H1 (cell line): ENCODE measurements around the gene TPSB2. TPM values are rescaled to one million over a fixed set of nuclear protein-coding genes. Genes with fewer than 3 reads are reported as not detected.

Experiments used
- CTCF ChIA-PET: fragments of 300-600 bp; sonication (Branson Sonifier 250); formaldehyde crosslinking; loops from one replicate; lab custom pipeline; 2021; ENCODE audit not compliant: partially characterized antibody; lab: Charles Lee
- POLR2A ChIA-PET: fragments of 300-600 bp; sonication (Branson Sonifier 250); formaldehyde crosslinking; loops from one replicate; lab custom pipeline; 2021; ENCODE audit warnings: inconsistent platforms; ENCODE audit not compliant: partially characterized antibody; lab: Charles Lee
- DNase-seq, 2 experiments: peaks; one replicate each; pipeline versions ENCODE4 v3.0.0 to v3.0.0-alpha.2; 2010 to 2022; ENCODE audit warnings: low spot score in 2 of 2, low read depth in 1 of 2, mixed read lengths in 1 of 2
- FAIRE-seq: peaks from 2 replicates; lab custom pipeline; 2011; peaks lifted over from hg19 to GRCh38; lab: Jason Lieb, UNC
- H2AFZ ChIP-seq: 2 replicates; pipeline ENCODE4 v1.8.1; 2012; ENCODE audit warnings: low read length, inconsistent platforms
- H2AK5ac ChIP-seq: 2 replicates; pipeline ENCODE4 v1.6.1; 2013; ENCODE audit warnings: low read depth, low read length
- H2BK120ac ChIP-seq: replicated peaks from 2 replicates; pipeline ENCODE3; 2013; ENCODE audit warnings: low read depth, low read length, inconsistent platforms
- H2BK12ac ChIP-seq: 2 replicates; pipeline ENCODE4 v1.6.1; 2013; ENCODE audit warnings: low read depth, low read length
- H2BK15ac ChIP-seq: 2 replicates; pipeline ENCODE4 v1.6.1; 2013; ENCODE audit warnings: low read length
- H2BK20ac ChIP-seq: 2 replicates; pipeline ENCODE4 v1.6.1; 2013; ENCODE audit warnings: low read length
- H2BK5ac ChIP-seq: 2 replicates; pipeline ENCODE4 v1.6.1; 2013; ENCODE audit warnings: low read depth, low read length
- H3K14ac ChIP-seq: 2 replicates; pipeline ENCODE4 v1.6.1; 2013; ENCODE audit warnings: inconsistent platforms; ENCODE audit not compliant: insufficient read length
- H3K18ac ChIP-seq: 2 replicates; pipeline ENCODE4 v1.6.1; 2013; ENCODE audit warnings: low read length; ENCODE audit errors: extremely low read depth
- H3K23ac ChIP-seq: 2 replicates; pipeline ENCODE4 v1.6.1; 2013; ENCODE audit warnings: inconsistent platforms; ENCODE audit not compliant: insufficient read length
- H3K23me2 ChIP-seq: 2 replicates; pipeline ENCODE4 v1.6.1; 2013; ENCODE audit warnings: low read depth, low read length
- H3K27ac ChIP-seq: 2 replicates; pipeline ENCODE4 v1.6.1; 2011; ENCODE audit warnings: low read depth, low read length, inconsistent platforms
- H3K27me3 ChIP-seq, 4 experiments: replicated peaks in 1 of 4; 1 replicate in 1 of 4; 2 replicates in 3 of 4; pipeline versions ENCODE4 v1.6.1 to v1.8.1; 2011 to 2013; ENCODE audit warnings: low read length in 3 of 4, mild to moderate bottlenecking in 3 of 4, inconsistent platforms in 2 of 4, mixed read lengths in 2 of 4, moderate library complexity in 1 of 4; ENCODE audit not compliant: control insufficient read depth in 3 of 4, insufficient read depth in 3 of 4; ENCODE audit errors: extremely low read depth in 1 of 4
- H3K36me3 ChIP-seq, 4 experiments: 2 replicates each; pipeline versions ENCODE4 v1.6.1 to v1.8.1; 2011 to 2013; ENCODE audit warnings: mild to moderate bottlenecking in 4 of 4, low read length in 3 of 4, moderate library complexity in 2 of 4, control low read depth in 1 of 4, inconsistent platforms in 1 of 4; ENCODE audit not compliant: insufficient read depth in 4 of 4, control insufficient read depth in 2 of 4
- H3K4ac ChIP-seq: replicated peaks from 2 replicates; pipeline ENCODE3; 2013; ENCODE audit warnings: low read length, low read depth, mixed read lengths, inconsistent platforms; ENCODE audit not compliant: insufficient read length
- H3K4me1 ChIP-seq, 4 experiments: replicated peaks in 1 of 4; 1 replicate in 1 of 4; 2 replicates in 3 of 4; pipeline versions ENCODE4 v1.6.1 to v1.8.1; 2011 to 2013; ENCODE audit warnings: low read length in 3 of 4, inconsistent platforms in 2 of 4, mixed read lengths in 1 of 4; ENCODE audit not compliant: insufficient read depth in 4 of 4, control insufficient read depth in 3 of 4
- H3K4me2 ChIP-seq, 2 experiments: 2 replicates each; pipeline versions ENCODE4 v1.6.1 to v1.8.1; 2011 to 2013; ENCODE audit warnings: low read depth in 2 of 2, low read length in 2 of 2, control low read depth in 1 of 2, inconsistent platforms in 1 of 2, mild to moderate bottlenecking in 1 of 2; ENCODE audit not compliant: insufficient read depth in 1 of 2
- H3K4me3 ChIP-seq, 4 experiments: fragments of 200-600, 300-600 bp in 1 of 4; sonication (generic), shearing (Covaris generic), sonication (Bioruptor Twin) in 1 of 4; 2 replicates each; pipeline versions ENCODE4 v1.5.1 to v1.8.1; 2011 to 2016; ENCODE audit warnings: low read length in 4 of 4, low read depth in 3 of 4, control low read depth in 2 of 4, inconsistent platforms in 2 of 4, mild to moderate bottlenecking in 2 of 4, mixed read lengths in 1 of 4, moderate library complexity in 1 of 4; ENCODE audit not compliant: insufficient read depth in 2 of 4; ENCODE audit errors: extremely low read depth in 1 of 4
- H3K56ac ChIP-seq: replicated peaks from 2 replicates; pipeline ENCODE3; 2013; ENCODE audit warnings: low read depth, mild to moderate bottlenecking, mixed read lengths, low read length, inconsistent platforms; ENCODE audit not compliant: insufficient read length
- H3K79me1 ChIP-seq: 2 replicates; pipeline ENCODE4 v1.6.1; 2013; ENCODE audit warnings: low read depth, low read length, control low read depth
- H3K79me2 ChIP-seq, 2 experiments: 2 replicates each; pipeline versions ENCODE4 v1.6.1 to v1.8.1; 2012 to 2013; ENCODE audit warnings: low read length in 2 of 2, mild to moderate bottlenecking in 2 of 2, inconsistent platforms in 1 of 2; ENCODE audit not compliant: insufficient read depth in 2 of 2, control insufficient read depth in 1 of 2
- H3K9ac ChIP-seq, 4 experiments: replicated peaks in 1 of 4; 1 replicate in 1 of 4; 2 replicates in 3 of 4; pipeline versions ENCODE4 v1.6.1 to v1.8.1; 2011 to 2013; ENCODE audit warnings: low read depth in 3 of 4, low read length in 3 of 4, control low read depth in 2 of 4, mild to moderate bottlenecking in 2 of 4, moderate library complexity in 2 of 4, inconsistent platforms in 1 of 4; ENCODE audit errors: extremely low read depth in 1 of 4
- H3K9me3 ChIP-seq, 2 experiments: 2 replicates each; pipeline versions ENCODE4 v1.6.1 to v1.8.1; 2012 to 2013; ENCODE audit warnings: mild to moderate bottlenecking in 2 of 2, moderate library complexity in 2 of 2, control low read depth in 1 of 2, inconsistent platforms in 1 of 2, low read depth in 1 of 2, low read length in 1 of 2, mixed read lengths in 1 of 2; ENCODE audit not compliant: insufficient read depth in 2 of 2
- H4K20me1 ChIP-seq, 2 experiments: replicated peaks in 1 of 2; 2 replicates each; pipeline versions ENCODE3 to v1.8.1; 2011 to 2013; ENCODE audit warnings: inconsistent platforms in 2 of 2, low read length in 2 of 2, mild to moderate bottlenecking in 1 of 2; ENCODE audit not compliant: insufficient read depth in 2 of 2, control insufficient read depth in 1 of 2
- H4K5ac ChIP-seq: 2 replicates; pipeline ENCODE4 v1.6.1; 2013; ENCODE audit warnings: low read length, low read depth, mixed read lengths, inconsistent platforms; ENCODE audit not compliant: insufficient read length
- H4K8ac ChIP-seq: 2 replicates; pipeline ENCODE4 v1.8.0; 2013; ENCODE audit warnings: mild to moderate bottlenecking, moderate library complexity, low read length, inconsistent platforms; ENCODE audit not compliant: insufficient read depth; ENCODE audit errors: extremely low read depth
- H4K91ac ChIP-seq: replicated peaks from 2 replicates; pipeline ENCODE3; 2013; ENCODE audit warnings: low read length, mixed read lengths, inconsistent platforms; ENCODE audit not compliant: insufficient read length
- ASH2L ChIP-seq: fragments of 200-600, 300-600 bp; sonication (generic); IDR thresholded peaks from one replicate; pipeline ENCODE4 v1.7.1; 2017; ENCODE audit warnings: low read length
- EP300 ChIP-seq, 2 experiments: IDR thresholded peaks; 1 replicate in 1 of 2; 2 replicates in 1 of 2; pipeline ENCODE4 v1.6.1; 2011 to 2012; ENCODE audit warnings: low read depth in 2 of 2, low read length in 2 of 2, mild to moderate bottlenecking in 2 of 2, borderline replicate concordance in 1 of 2, inconsistent platforms in 1 of 2, moderate library complexity in 1 of 2
- GTF2F1 ChIP-seq: IDR thresholded peaks from 2 replicates; pipeline ENCODE4 v1.6.1; 2012; ENCODE audit warnings: low read depth, low read length, improper control_type of control experiment, borderline replicate concordance
- RAD21 ChIP-seq, 2 experiments: IDR thresholded peaks in 1 of 2; conservative IDR thresholded peaks in 1 of 2; 2 replicates each; pipeline ENCODE4 v1.6.1; 2011; ENCODE audit warnings: low read depth in 2 of 2, low read length in 2 of 2, improper control_type of control experiment in 1 of 2, inconsistent platforms in 1 of 2, mild to moderate bottlenecking in 1 of 2, moderate library complexity in 1 of 2
- SIRT6 ChIP-seq: IDR thresholded peaks from one replicate; pipeline ENCODE4 v1.7.1; 2012; ENCODE audit warnings: low read length, inconsistent platforms
- TAF7 ChIP-seq: optimal IDR thresholded peaks from 2 replicates; pipeline ENCODE3; 2011; ENCODE audit warnings: low read depth, mild to moderate bottlenecking, inconsistent platforms, low read length, moderate library complexity, borderline replicate concordance
- TCF12 ChIP-seq: IDR thresholded peaks from 2 replicates; pipeline ENCODE4 v1.6.1; 2011; ENCODE audit warnings: low read depth, mild to moderate bottlenecking, low read length
- TEAD4 ChIP-seq: IDR thresholded peaks from 2 replicates; pipeline ENCODE4 v1.6.1; 2012; ENCODE audit warnings: low read depth, low read length, inconsistent platforms, mixed read lengths
- WGBS, 2 experiments: shearing (Covaris generic) in 1 of 2; methylation state at CpG; one replicate each; pipeline versions ENCODE4 v1.1.6 to v1.1.7; 2013 to 2015; ENCODE audit warnings: low lambda C conversion rate in 2 of 2, mixed read lengths in 2 of 2, inconsistent platforms in 1 of 2, low coverage in 1 of 2, missing lambda C conversion rate in 1 of 2; ENCODE audit not compliant: insufficient replicate concordance in 2 of 2, insufficient coverage in 1 of 2, insufficient read length in 1 of 2; ENCODE audit errors: extremely low coverage in 1 of 2, missing lambda C conversion rate in 1 of 2; 5-methylcytosine and 5-hydroxymethylcytosine counted together
- polyA plus RNA-seq, 7 experiments: library from polyadenylated mRNA; depleted of rRNA in 3 of 7; stranded (reverse) in 5 of 7; unstranded in 2 of 7; fragments of >200 nt in 5 of 7; fragments of 200-250 nt in 2 of 7; gene quantifications; 1 replicate in 5 of 7; 2 replicates in 1 of 7; 4 replicates in 1 of 7; pipeline versions ENCODE4 v1.2.1 to v1.2.3, GENCODE V29; 2011 to 2013; ENCODE audit warnings: missing spikeins in 2 of 7, mixed read lengths in 2 of 7
- total RNA-seq: library from RNA; stranded (reverse); fragmentation: NEBNext Ultra II Directional; extraction: Animal tissue kit (Norgen Biotek cat#: 25700); gene quantifications from 2 replicates; pipeline ENCODE4 v1.2.1, GENCODE V29; 2021
- TF ChIP-seq, protein P1 (sequence below): IDR thresholded peaks from 2 replicates; pipeline ENCODE4 v1.6.1; 2012; ENCODE audit warnings: low read length, inconsistent platforms

TPSB2 gene
- total and polyA plus RNA-seq, 2 of the 8 experiments (the other 6 are each of a cell fraction or from before 2014, with no cell fraction given): 0.08 TPM; not detected in 1

DNA sequence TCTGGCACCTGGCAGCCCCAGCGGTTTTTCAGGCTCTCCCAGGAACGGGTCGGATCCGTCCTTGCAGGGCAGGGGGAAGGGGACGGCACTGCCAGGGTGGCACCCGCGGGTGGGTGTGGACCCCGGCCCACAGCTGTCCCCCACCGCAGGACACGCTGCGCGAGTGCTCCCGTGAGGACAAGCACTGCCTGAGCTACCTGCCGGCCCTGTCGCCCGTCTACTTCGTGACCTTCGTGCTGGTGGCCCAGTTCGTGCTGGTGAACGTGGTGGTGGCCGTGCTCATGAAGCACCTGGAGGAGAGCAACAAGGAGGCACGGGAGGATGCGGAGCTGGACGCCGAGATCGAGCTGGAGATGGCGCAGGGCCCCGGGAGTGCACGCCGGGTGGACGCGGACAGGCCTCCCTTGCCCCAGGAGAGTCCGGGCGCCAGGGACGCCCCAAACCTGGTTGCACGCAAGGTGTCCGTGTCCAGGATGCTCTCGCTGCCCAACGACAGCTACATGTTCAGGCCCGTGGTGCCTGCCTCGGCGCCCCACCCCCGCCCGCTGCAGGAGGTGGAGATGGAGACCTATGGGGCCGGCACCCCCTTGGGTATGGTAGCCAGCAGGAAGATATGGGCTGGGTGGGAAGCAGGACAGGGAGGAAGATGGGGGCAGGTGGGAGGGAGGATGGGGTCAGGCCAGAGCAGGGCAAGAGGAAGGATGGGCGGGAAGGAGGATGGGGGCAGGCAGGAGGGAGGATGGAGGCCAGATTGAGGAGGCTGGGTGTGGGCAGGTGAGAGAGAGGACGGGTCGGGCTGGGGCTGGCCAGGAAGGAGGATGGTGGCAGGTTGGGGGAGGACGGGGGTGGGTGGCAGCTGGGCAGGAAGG lies 11.7 kb downstream of the TPSB2 start:
- Histone ChIP-seq H2BK20ac (no peak overlapping the region), H3K79me2 (no peaks in the 10 kb centered on the region), H2BK5ac (no peak overlapping the region), H3K27ac (no peak overlapping the region), H4K5ac (no peak overlapping the region), H3K36me3 (peaks cover 2 to 53% (median 9%) of the 10 kb centered on the region in 4 experiments; a peak in 6 of 8 replicates), H3K18ac (no peak overlapping the region), H2BK12ac (no peak overlapping the region), H2AK5ac (no peak overlapping the region), H2BK120ac (no peak overlapping the region), H3K4me3 (no peak overlapping the region), H3K9ac (no peak overlapping the region), H3K23me2 (no peaks in the 10 kb centered on the region), H3K27me3 (no peaks in the 10 kb centered on the region), H4K8ac (no peak overlapping the region), H3K14ac (no peak overlapping the region), H3K9me3 (no peaks in the 10 kb centered on the region), H4K91ac (no peak overlapping the region), H3K4me2 (no peak overlapping the region), H4K20me1 (peaks cover 0 to 9% of the 10 kb centered on the region in 2 experiments), H3K23ac (no peak overlapping the region), H2AFZ (no peak overlapping the region), H3K4me1 (no peaks in the 10 kb centered on the region), H2BK15ac (no peak overlapping the region), H3K56ac (no peak overlapping the region), H3K4ac (no peak overlapping the region), H3K79me1 (no peaks in the 10 kb centered on the region)
- ChIA-PET POLR2A (no interaction called here), CTCF (interaction anchor here (1.1 to 1.6 kb wide), 3 partner anchors 9 to 28 kb away, joined by 3 to 6 read pairs (median 5); no protein-coding TSS in a partner anchor)
- 93% methylated on average over 33 of the region's 49 CpGs; no CpG with 5 or more reads in 1 of the 2 experiments for WGBS, 2 experiments
- FAIRE-seq: no peak
- DNase-seq: no peak
- TF ChIP-seq TEAD4 (no peak), RAD21 (IDR thresholded peaks at IDR 0.05 in 1 of 2, conservative IDR thresholded peaks at IDR 0.05 in 1 of 2; ENCODE audit: low read depth in 2 of 2, low read length in 2 of 2) (no peak), TCF12 (no peak), ASH2L (no peak), EP300 (IDR thresholded peaks at IDR 0.05; ENCODE audit: borderline replicate concordance in 1 of 2, low read depth in 2 of 2, low read length in 2 of 2) (no peak), SIRT6 (no peak), GTF2F1 (no peak), TAF7 (no peak)
- TF ChIP-seq, protein P1, sequence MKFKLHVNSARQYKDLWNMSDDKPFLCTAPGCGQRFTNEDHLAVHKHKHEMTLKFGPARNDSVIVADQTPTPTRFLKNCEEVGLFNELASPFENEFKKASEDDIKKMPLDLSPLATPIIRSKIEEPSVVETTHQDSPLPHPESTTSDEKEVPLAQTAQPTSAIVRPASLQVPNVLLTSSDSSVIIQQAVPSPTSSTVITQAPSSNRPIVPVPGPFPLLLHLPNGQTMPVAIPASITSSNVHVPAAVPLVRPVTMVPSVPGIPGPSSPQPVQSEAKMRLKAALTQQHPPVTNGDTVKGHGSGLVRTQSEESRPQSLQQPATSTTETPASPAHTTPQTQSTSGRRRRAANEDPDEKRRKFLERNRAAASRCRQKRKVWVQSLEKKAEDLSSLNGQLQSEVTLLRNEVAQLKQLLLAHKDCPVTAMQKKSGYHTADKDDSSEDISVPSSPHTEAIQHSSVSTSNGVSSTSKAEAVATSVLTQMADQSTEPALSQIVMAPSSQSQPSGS: no peak
